ENCODE measurements around the gene SLMAP. TPM values are rescaled to one million over a fixed set of nuclear protein-coding genes. Genes with fewer than 3 reads are reported as not detected.

The SLMAP gene
- total RNA-seq, 1 experiment from 2014 or later: 79.5 TPM

DNA sequence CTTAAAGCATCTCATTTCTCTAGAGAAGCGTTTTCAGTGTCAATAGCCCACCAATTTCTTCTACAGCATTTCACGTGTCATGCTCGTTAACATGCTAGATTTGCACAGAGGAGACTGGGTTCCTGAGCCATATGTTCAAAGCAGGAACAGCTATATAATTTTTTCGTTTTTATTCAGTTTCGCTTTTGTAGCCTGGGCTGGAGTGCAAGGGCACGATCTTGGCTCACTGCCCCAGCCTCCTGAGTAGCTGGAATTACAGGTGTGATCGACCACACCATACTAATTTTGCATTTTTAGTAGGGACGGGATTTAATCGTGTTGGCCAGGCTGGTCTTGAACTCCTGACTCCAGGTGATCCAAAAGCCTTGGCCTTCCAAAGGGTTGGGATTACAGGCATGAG lies 6.6 kb upstream of the SLMAP start:
- ChIA-PET CTCF (no interaction called here), POLR2A (no interaction called here)
- DNase-seq (ENCODE audit: low spot score) (no peak), ATAC-seq (no peak)
- Mint-ChIP-seq H3K36me3 (no peaks in the 10 kb centered on the region), H3K9me3 (no peaks in the 10 kb centered on the region), H3K4me1 (no peaks in the 10 kb centered on the region), H3K4me3 (no peak overlapping the region), H3K27ac (no peak overlapping the region), H3K27me3 (ENCODE audit: low read depth) (no peaks in the 10 kb centered on the region)
- TF ChIP-seq CREB1 (CRISPR knock-in tag; IDR thresholded peaks at IDR 0.05): no peak
- TF ChIP-seq FOXJ3 (CRISPR knock-in tag; IDR thresholded peaks at IDR 0.05; ENCODE audit: borderline replicate concordance): no peak
- TF ChIP-seq FOXP4 (CRISPR knock-in tag; IDR thresholded peaks at IDR 0.05): no peak

GRCh38 chr3:57752307-57752706 lies 3.8 kb upstream of the SLMAP start:
- no peak overlapping the region for H3K27ac Mint-ChIP-seq

More at GRCh38 chr3:57752307-57752706, 3.8 kb upstream of the SLMAP start:
- Mint-ChIP-seq H3K9me3 (no peaks in the 10 kb centered on the region), H3K4me1 (peaks cover 4% of the 10 kb centered on the region), H3K4me3 (no peak overlapping the region), H3K36me3 (0 out of 2 replicates have a peak, but pooled peaks cover 3% of the 10 kb centered on the region), H3K27me3 (ENCODE audit: low read depth) (no peaks in the 10 kb centered on the region)
- POLR2A ChIA-PET: no interaction called here
- no peak for ATAC-seq
- TF ChIP-seq, protein P1, sequence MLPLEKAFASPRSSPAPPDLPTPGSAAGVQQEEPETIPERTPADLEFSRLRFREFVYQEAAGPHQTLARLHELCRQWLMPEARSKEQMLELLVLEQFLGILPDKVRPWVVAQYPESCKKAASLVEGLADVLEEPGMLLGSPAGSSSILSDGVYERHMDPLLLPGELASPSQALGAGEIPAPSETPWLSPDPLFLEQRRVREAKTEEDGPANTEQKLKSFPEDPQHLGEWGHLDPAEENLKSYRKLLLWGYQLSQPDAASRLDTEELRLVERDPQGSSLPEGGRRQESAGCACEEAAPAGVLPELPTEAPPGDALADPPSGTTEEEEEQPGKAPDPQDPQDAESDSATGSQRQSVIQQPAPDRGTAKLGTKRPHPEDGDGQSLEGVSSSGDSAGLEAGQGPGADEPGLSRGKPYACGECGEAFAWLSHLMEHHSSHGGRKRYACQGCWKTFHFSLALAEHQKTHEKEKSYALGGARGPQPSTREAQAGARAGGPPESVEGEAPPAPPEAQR (CRISPR knock-in tag; IDR thresholded peaks at IDR 0.05): no peak
- TF ChIP-seq PRRX2 (CRISPR knock-in tag; IDR thresholded peaks at IDR 0.05) (no peak), ZNF281 (CRISPR knock-in tag; IDR thresholded peaks at IDR 0.05) (no peak), PREB (CRISPR knock-in tag; IDR thresholded peaks at IDR 0.05; ENCODE audit: borderline replicate concordance) (no peak), ELF4 (CRISPR knock-in tag; IDR thresholded peaks at IDR 0.05; ENCODE audit: low read depth) (no peak), MLX (CRISPR knock-in tag; IDR thresholded peaks at IDR 0.05) (no peak), FOXK1 (CRISPR knock-in tag; IDR thresholded peaks at IDR 0.05) (no peak)
- TF ChIP-seq, protein P2, sequence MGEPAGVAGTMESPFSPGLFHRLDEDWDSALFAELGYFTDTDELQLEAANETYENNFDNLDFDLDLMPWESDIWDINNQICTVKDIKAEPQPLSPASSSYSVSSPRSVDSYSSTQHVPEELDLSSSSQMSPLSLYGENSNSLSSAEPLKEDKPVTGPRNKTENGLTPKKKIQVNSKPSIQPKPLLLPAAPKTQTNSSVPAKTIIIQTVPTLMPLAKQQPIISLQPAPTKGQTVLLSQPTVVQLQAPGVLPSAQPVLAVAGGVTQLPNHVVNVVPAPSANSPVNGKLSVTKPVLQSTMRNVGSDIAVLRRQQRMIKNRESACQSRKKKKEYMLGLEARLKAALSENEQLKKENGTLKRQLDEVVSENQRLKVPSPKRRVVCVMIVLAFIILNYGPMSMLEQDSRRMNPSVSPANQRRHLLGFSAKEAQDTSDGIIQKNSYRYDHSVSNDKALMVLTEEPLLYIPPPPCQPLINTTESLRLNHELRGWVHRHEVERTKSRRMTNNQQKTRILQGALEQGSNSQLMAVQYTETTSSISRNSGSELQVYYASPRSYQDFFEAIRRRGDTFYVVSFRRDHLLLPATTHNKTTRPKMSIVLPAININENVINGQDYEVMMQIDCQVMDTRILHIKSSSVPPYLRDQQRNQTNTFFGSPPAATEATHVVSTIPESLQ (CRISPR knock-in tag; IDR thresholded peaks at IDR 0.05): no peak
- CTCF ChIA-PET: no interaction called here
- DNase-seq (ENCODE audit: low spot score): no peak

Measured in WTC11 (cell line).